ENCODE measurements around the gene HMCN2.
"Not testable (repeated sequence)": the region's sequence is repeated elsewhere in the genome, so short reads cannot be mapped to it uniquely, and the experiment has no call there.

HMCN2 gene

GRCh38 chr9:130266236-130267098, 907 bp downstream of the HMCN2 start:
- no peak for DNase-seq

GRCh38 chr9:130267930-130268329, 2.4 kb downstream of the HMCN2 start:
- no peak for DNase-seq

DNA sequence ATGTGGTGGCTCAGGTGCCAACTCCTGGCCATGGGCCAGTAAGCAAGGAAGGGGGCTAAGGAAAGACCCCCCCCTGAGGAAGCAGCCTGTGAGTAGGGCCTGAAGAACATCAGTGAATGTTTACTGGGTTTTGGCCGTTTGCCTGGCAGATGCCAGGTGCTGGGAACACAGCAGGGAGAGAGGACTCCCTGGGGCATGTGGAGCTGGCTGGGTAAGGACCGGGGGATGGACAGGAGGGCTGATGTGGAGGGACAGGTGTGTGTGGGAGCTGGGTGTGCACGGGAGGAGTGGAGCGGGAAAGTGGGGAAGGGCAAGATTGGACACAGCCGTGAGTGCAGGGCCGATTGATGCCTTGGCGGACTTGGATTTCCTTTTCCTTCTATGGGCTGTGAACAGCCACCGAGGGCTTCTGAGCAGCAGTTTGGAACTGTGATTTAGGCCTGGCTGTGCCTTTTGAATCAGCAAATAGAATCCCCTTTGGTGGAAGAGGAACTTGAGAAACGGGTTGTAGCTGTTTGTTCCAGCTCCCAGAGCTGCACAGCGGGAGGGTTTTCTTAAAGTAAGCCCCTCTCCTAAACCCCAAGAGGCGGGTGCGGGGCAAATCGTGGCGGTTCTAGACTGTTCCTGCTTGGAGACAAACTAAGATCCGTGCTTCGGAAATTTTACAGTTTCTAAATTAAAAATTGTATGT, 3.1 kb downstream of the HMCN2 start:
- DNase-seq, result no peak

- DNase-seq, result no peak
Observed at GRCh38 chr9:130271473-130271872, 5.9 kb downstream of the HMCN2 start.

DNA sequence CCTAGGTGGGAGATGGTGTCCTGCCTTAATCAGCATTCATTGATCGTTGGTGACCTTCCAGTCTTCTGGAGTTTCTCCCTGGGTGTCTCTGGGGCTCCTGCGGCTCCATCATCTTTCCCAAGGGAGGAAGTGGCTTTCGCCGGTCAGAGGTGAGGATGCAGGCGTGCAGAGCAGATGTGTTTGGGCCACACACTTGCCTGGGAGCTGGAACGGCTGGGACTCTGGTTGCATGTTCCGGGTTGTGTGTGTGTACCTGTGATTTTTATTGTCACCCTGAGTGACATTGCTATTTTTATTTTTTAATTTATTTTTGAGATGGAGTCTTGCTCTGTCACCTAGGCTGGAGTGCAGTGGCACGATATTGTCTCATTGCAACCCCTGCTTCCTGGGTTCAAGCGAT, 9.6 kb downstream of the HMCN2 start:
- no peak for DNase-seq

GRCh38 chr9:130276121-130276520, 10.6 kb downstream of the HMCN2 start:
- no peak for DNase-seq

GRCh38 chr9:130276955-130277354, 11.4 kb downstream of the HMCN2 start:
- no peak for DNase-seq

DNA sequence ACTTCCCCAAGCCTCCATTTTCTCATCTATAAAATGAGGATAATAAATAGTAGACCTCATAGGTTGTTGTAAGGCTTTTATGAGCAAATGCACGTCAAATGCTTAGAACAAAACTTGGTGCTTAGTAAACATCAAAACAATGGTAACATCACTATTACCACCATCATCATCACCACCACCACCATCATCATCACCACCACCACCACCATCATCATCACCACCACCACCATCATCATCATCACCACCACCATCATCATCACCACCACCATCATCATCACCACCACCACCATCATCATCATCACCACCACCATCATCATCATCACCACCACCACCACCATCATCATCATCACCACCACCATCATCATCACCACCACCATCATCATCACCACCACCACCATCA, 12.0 kb downstream of the HMCN2 start:
- DNase-seq, result not testable (repeated sequence)

DNA sequence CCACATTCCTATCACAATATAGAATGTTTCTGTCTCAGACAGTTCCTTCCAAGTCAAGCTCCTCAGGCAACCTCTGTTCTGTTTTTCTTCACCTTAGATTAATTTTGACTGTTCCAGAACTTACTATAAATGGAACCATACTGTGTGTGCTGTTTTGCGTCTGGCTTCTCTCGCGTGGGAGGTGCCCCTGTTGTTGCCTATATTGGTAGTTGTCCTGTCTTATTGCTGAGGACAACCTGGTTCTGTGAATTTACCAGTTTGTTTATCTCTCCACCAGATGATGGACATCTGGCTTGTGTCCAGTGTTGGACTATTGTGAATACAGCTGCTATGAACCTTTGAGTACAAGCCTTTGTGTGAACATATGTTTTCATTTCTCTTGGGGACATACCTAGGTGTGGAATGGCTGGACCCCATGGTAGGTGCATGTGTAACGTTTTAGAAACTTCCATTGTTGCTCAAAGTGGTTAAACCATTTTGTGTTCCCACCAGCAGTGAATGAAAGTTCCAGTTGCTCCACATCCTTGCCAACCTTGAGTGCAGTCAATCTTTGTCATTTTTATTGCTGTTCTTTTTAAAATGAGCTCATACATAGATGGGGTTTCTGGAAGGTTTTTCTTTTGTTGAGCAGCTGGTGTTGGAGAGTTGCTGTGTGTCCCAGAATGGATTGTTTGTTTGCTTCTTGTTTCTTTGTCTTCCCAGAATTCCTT, 18.1 kb downstream of the HMCN2 start:
- no peak for DNase-seq

- no peak for DNase-seq
Observed at GRCh38 chr9:130284249-130284625, 18.7 kb downstream of the HMCN2 start.

DNA sequence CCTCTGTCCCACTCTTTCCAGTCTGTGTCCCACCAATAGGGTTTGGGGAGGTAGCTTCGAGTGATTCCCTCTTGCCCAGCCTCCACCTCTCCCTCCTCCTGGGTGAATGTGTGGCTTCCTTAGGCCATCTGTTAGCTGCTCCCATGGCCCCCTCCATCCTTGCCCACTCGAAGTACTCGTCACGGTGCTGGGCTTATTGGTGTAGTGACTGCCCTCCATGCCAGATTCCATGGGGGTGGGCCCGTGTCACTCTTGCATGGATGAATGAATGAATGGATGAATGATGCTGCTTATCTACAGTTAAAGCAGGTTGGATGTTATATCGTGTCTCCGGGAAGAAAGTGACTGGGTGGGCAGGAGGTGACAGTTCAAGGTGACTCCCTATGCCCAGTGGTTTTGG, 19.1 kb downstream of the HMCN2 start:
- DNase-seq, result no peak

GRCh38 chr9:130285271-130285670, 19.7 kb downstream of the HMCN2 start:
- DNase-seq, result no peak

DNA sequence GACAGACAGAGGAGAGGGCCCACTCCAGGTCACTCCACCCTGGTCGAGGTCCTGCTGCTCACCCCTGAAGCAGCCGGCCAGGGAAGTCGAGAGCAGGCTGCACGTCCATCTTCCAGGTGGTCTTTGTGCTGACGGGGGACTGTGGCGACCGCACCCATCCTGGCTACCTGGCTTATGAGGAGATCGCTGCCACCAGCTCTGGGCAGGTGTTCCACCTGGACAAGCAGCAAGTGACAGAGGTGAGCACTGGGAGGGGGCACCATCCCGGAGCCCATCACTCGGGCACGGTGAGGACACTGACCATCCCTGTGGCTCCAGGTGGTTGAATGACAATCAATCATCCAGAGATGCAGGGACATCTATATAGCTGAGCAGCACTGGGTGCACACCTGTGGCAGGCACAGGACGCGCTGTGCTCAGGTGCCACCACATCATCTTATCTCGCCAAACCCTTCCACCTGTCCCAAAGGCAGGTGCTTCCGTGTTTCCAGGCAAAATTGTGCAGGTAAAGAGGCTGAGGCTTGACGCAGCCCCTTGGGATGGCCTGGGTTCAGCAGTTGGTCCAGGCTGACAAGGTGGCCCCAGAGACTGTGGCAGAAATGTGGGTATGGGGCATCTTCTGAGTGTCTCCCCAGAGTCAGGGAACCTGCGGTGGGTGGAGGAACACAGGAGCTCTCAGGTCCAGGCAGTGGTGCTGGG, 20.7 kb downstream of the HMCN2 start:
- no peak for DNase-seq

- no peak for DNase-seq
Observed at GRCh38 chr9:130286781-130287428, 21.3 kb downstream of the HMCN2 start.

- DNase-seq, result peak; percentile 15
Observed at GRCh38 chr9:130287736-130288135, 22.2 kb downstream of the HMCN2 start.

GRCh38 chr9:130288393-130288792, 22.8 kb downstream of the HMCN2 start:
- DNase-seq, result no peak

GRCh38 chr9:130288926-130289690, 23.5 kb downstream of the HMCN2 start:
- no peak for DNase-seq

- DNase-seq, result no peak
Observed at GRCh38 chr9:130289711-130290241, 24.2 kb downstream of the HMCN2 start.

DNA sequence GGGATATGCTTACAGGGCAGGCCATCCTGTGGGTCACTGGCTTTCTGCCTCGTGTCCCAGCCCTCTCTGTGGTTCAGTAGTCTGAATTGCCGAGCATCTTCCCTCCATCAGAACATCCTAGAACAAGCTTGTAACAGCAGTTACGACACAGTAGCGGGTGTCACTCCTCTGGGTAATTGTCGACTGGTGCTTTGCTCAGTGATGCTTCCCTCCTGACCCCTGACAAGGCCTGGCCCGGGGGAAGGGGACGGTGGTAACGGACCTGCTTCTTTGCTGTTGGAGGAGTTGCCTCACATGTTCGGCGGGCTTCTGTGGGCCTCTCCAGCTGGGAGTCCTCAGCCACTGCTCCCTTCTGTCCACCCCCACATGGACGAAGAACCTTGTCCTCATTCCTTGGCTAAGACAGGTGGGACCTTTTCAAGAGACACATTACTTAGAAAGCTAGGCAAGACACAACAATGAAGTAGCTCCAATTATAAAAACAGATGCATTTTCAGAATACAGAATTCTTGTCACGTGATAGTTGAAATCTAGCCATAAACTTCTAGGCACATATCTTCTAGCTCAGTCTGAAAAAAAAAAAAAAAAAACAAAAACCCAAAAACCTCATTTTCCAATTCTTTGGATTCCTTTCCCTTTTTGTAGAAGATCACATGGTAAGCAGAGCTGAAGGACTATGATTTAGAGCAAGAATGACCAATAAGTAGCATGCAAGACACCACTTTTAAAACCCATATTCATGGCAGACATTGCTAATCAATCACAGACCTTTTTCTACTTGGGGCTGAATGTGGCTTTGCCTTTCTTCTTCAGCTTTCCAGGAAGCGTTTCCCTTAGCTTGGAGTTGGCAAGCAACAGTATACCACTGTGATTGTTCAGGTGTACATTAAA, 25.0 kb downstream of the HMCN2 start:
- no peak for DNase-seq

GRCh38 chr9:130291474-130291873, 25.9 kb downstream of the HMCN2 start:
- no peak for DNase-seq
